Uterus (tissue), 2 donors: ENCODE measurements around the gene TOM1.

ENCODE experiments used
- CTCF ChIP-seq, 4 experiments: fragments of 200-600 bp in 2 of 4; fragments of 450-650 bp in 2 of 4; sonication (generic) in 2 of 4; IDR thresholded peaks; one replicate each; pipeline ENCODE4 v1.5.1; 2016 to 2019; ENCODE audit warnings: antibody characterized with exemption in 4 of 4, mild to moderate bottlenecking in 2 of 4, moderate library complexity in 1 of 4
- POLR2A ChIP-seq, 2 donors: fragments of 450-650 bp; IDR thresholded peaks; one replicate each; pipeline ENCODE4 v1.6.1; 2016; ENCODE audit warnings: antibody characterized with exemption in 2 of 2, mild to moderate bottlenecking in 1 of 2, moderate library complexity in 1 of 2

GRCh38 chr22:35348703-35349102, 49.0 kb downstream of the TOM1 start:
- no peak for TF ChIP-seq POLR2A (IDR thresholded peaks at IDR 0.05)
- TF ChIP-seq CTCF (IDR thresholded peaks at IDR 0.05), result no peak
